HL-60 (cell line): ENCODE results near the gene CEP63.

Experiments used
- DNase-seq, 2 experiments: peaks; one replicate each; pipeline ENCODE4 v3.0.0-alpha.2; 2010 to 2020; ENCODE audit warnings: low read depth in 1 of 2, low spot score in 1 of 2
- H3K27ac ChIP-seq: fragments of 250-450 bp; sonication (Bioruptor Pico); replicated peaks from 2 replicates; pipeline ENCODE4 v1.5.1; 2020; ENCODE audit warnings: mild to moderate bottlenecking, moderate library complexity
- H3K27me3 ChIP-seq: fragments of 250-450 bp; sonication (Bioruptor Pico); 2 replicates; pipeline ENCODE4 v1.5.1; 2021; ENCODE audit warnings: mild to moderate bottlenecking, moderate library complexity; ENCODE audit not compliant: insufficient read depth, poor library complexity, severe bottlenecking
- H3K4me3 ChIP-seq: replicated peaks from 2 replicates; pipeline ENCODE4 v1.5.1; 2011; ENCODE audit warnings: mild to moderate bottlenecking, control low read depth, low read length; ENCODE audit not compliant: insufficient read depth
- CTCF ChIP-seq: IDR thresholded peaks from one replicate; pipeline ENCODE4 v1.5.1; 2011; ENCODE audit warnings: low read length, control low read depth, inconsistent platforms; ENCODE audit not compliant: insufficient read depth
- GABPA ChIP-seq: IDR thresholded peaks from 2 replicates; pipeline ENCODE4 v1.6.1; 2012; ENCODE audit warnings: low read depth
- POLR2AphosphoS5 ChIP-seq: IDR thresholded peaks from 2 replicates; pipeline ENCODE4 v1.6.1; 2012; ENCODE audit warnings: low read depth
- REST ChIP-seq: IDR thresholded peaks from 2 replicates; pipeline ENCODE4 v1.6.1; 2012; ENCODE audit warnings: low read depth; ENCODE audit not compliant: insufficient replicate concordance
- SPI1 ChIP-seq: IDR thresholded peaks from 2 replicates; pipeline ENCODE4 v1.6.1; 2012; ENCODE audit warnings: low read depth, mild to moderate bottlenecking, borderline replicate concordance

Gene CEP63

DNA sequence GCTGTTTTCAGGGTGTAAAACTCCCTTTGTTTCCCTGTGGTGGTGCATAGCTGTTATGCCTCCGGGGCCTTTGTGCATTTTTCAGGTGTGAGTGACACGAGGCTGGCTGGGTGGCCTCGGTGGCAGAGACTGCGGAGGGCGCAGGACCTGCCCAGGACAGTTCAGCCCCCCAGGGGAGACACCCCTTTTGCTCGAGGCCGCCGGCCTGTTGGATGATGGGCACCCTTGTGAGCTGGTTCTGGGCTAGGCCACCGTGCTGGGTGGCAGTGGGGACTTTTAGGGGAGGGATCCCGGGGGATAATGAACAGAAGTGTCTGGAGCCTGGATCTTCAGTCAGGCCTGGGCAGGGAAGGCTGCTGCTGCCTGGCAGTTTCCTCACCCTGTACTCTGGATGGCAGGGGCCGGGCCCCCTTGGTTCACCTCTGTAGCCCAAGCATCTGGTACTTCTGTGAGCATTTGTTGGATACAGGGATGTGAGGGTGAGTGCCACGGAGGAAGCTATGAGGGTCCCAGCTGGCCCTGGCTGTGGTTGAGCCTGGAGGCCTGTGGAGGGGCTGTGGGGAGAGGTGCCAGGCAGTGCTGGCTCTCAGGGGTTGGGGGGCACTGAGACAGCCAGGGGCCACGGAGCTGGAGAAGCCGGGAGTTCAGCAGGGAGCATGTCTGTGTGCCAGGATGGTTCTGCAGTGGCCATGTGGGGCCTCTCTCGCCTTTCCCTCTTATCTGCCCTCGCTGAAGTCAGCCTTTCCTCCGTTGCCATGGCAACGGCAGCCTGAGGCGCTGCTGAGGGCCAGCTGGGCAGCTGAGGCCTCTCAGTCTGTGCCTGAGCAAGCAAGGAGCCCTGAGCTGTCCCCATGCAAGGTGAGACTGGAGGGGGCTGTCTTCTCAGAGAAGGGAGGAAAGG is 115.9 kb downstream of the CEP63 start:
- TF ChIP-seq CTCF: no peak
- TF ChIP-seq POLR2AphosphoS5: no peak
- TF ChIP-seq GABPA: no peak
- no peak for TF ChIP-seq SPI1
- no peak for TF ChIP-seq REST
- Histone ChIP-seq H3K27me3 (no peaks in the 10 kb centered on the region), H3K4me3 (no peak overlapping the region), H3K27ac (no peak overlapping the region)
- no peak for DNase-seq

DNA sequence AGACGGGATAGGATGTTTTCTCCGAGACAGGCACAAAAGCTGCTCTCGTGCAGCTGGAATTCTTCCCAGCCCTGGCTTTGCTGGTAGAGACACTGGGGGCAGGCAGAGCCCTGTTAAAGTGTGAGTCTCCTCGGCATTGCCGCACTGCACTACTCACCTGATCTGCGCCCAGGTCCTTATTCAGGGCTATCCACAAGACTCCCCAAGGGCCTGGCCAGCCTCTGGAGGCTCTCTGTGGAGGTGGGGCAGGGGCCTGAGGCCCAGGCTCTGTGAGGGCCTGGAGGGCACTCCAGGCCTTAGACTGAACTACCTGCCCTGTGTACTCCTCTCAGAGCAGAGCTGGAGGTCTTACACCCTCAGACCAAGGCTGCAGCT is 116.6 kb downstream of the CEP63 start:
- Histone ChIP-seq H3K27ac (no peak overlapping the region), H3K27me3 (no peaks in the 10 kb centered on the region), H3K4me3 (no peak overlapping the region)
- TF ChIP-seq CTCF (no peak), GABPA (no peak), REST (no peak), SPI1 (no peak), POLR2AphosphoS5 (no peak)
- no peak for DNase-seq

- no peak overlapping the region for H3K4me3 ChIP-seq
- H3K27me3 ChIP-seq: no peaks in the 10 kb centered on the region
- TF ChIP-seq REST: no peak
- no peak for TF ChIP-seq SPI1
- no peak for TF ChIP-seq GABPA
- TF ChIP-seq POLR2AphosphoS5: no peak
- TF ChIP-seq CTCF: no peak
- no peak for DNase-seq
- no peak overlapping the region for H3K27ac ChIP-seq
These were observed 117.6 kb downstream of the CEP63 start for GRCh38 chr3:134603480-134603879.
